HG02588 (cell line): ENCODE results near the gene VPS4A.
A peak's percentile ranks its signal among the peaks of the same experiment; 100 is the strongest.
"Not testable (repeated sequence)": the region's sequence is repeated elsewhere in the genome, so short reads cannot be mapped to it uniquely, and the experiment has no call there.

Experiments used
- ATAC-seq: cut with Tn5 transposase; IDR thresholded peaks from one replicate; pipeline ENCODE4 v1.9.1; 2021; ENCODE audit warnings: mild to moderate bottlenecking, moderate library complexity; ENCODE audit not compliant: unreplicated experiment

The VPS4A gene

DNA sequence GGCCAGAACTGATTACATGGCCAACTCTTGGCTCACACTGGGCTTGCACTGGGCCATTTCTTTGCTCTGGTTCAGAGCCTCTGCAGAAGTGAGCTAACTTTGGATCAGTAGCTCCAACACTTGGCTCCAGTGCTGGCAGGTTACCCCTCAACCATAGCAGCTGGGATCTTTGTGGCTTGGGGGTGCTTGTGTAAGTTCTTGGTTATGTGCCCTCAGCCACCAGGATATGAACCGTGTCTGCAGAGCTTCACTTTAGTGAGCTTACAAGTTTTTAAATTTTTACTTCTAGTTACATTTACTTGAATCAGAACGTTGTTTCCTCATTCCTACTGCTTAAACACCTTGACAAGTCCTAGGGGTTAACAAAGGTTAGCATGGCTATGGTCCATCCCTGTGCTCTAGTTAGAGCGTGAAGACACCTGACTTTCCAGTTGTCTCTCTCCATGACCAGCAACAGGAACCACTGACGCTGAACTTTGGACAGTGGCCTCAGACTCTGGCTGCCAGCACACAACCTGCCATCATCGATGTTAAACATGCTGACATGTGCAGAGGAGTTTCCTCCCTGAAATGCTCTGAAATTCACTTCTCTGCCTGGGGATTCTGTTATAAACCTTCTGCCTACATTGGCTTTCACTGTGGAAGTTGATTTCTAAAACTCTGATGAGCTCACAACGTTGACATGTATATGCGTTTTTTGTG is 15.2 kb downstream of the VPS4A start:
- no peak for ATAC-seq

DNA sequence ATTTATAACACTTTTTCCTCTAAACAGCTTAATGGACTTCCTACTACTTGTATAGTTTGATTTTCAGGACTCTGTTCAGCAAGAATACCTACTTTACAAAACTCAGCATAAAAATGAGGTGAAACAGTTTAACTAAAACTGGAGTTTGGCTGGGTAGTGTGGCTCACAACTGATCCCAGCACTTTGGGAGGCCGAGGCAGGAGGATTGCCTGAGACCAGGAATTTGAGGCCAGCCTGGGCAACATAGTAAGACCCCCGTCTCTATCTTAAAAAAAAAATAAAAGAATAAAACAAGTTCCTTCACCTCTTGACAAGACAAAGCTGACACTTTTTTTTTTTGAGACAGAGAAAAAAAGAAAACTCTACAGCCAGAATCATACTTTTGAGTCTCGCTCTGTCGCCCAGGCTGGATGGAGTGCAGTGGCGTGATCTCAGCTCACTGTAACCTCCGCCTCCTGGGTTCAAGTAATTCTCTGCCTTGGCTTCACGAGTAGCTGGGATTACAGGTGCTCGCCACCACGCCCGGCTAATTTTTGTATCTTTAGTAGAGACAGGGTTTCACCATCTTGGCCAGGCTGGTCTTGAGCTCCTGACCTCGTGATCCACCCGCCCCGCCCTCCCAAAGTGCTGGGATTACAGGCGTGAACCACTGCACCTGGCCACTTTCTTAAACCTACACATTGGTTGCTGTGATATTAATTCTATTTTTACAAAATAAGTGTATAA is 16.6 kb downstream of the VPS4A start:
- ATAC-seq, result no peak

DNA sequence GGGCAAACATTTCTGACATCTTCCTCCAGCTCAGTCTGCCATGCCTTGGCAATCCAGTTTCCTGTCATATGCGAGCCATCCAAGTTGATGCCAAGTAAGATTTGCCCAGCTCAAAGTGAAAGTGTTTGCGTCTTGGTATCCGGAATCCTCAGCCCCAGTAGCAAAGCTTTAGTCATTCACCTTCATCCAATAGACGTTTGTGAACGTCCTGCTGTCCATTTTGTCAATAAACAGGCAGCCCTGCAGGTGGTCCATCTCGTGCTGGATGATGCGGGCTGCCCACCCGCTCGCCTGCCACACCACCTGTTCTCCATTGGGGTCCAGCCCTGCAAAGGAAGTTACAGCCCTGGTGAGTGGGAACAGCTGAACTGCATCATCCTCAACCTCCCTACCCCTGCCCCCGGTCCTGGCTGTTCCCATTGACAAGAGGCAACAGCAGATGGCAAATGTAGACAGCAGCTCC is 17.7 kb downstream of the VPS4A start:
- ATAC-seq, result no peak

DNA sequence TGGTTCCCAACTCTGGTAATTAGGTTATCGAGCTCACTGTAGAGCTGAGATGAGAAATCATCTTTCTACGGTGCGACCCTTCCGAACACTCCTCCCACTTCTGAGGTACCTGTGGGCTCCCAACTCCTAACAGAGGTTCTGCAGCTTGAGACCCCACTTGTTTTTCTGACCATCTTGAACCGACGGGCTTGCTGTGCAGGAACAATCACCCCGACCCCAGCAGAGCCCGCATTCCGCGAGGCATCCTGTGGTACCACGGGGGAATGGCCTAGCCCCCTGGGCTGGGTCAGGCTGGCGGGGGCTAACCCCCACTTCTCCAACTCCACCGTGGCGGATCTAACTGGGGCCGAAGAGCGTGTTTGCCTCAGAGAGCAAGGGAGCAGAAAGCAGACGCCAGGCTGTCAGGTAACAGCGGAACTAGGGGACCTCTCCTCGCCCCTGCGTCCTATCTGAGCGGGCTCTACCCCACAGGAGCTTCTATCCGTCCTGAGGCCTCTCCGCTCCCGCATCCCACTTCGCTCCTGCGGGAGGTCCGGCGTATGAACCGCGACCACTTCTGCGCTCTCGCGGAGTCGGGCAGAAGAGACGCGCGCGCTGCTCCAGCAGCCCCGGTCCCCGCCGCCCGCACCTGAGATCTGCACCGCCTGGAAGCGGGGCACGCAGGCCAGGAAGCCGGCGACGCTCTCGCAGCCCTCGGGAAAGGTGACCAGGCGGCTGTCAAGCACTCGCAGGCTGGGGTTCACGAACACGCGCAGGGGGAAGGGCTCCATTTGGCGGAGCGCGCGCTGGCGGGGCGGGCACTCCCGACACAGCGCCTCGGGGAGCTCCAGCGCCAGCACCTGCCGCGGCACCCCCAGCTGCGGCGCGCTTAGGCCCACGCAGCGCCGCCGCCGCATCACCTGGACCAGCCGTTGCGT is 18.5 kb downstream of the VPS4A start:
- peak; percentile 33 for ATAC-seq

DNA sequence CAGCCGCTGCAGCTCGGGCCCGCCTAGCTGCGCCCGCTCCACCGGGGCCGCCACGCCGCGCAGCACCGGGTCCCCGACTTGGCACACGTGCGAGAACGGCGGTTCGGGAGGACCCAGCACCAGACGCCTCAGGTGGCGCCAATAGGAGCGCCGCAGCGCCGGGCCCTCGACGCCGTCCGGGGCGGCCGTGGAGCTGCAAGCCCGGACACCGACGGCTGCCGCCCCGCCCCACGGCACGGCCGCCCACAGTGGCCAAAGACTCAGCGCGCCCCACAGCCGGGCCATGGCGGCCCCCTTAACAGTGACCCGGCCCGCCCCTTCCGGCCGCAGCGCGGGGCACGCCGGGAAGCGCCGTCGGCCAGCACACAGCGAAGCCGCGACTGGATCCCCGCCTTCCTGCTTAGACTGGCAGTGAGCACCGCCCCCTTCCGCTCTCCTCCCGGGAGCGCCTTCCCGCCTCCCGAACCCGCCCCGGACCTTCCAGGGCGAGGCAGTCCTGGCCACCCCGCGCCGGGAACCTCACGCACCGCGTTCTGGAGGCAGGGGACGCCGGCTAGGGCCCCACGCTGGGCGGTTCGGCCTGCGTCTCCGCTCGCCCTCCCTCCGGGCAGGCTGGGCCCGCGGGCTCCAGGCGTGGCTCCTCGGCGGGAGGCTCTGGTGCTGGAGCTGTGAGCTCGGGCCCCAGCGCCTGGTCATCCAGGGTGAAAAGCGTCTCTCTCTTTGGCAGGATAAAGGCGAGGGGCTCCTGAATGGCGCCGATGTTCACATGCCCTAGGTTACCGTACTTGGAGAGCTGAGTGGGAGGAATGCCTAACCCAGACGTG is 19.3 kb downstream of the VPS4A start, which contains the start of gene PDF:
TSS of gene PDF (minus strand) at position 303 of the 824 bp plus-strand sequence. CDS start at position 285, 18 bp downstream.
- ATAC-seq, result peak; percentile 94

DNA sequence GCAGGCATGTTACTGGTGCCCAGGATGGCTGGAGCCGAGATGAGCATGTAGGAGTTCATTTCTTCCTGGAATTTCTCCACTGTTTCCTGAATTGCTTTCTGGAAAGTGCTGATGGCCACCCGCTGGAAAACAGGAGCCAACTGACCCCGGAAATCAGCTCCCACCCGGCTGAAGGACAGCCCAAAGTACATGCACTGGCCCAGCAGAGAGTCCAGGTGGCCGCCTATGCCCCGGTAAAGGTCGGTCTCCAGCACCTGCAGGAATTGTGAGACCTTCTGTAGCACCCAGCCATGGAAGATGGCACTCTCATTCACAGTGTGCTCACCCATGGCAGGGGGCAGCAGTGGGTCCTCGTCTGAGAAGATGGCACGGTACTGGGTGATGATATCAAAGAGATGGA is 23.5 kb downstream of the VPS4A start:
- ATAC-seq, result no peak

DNA sequence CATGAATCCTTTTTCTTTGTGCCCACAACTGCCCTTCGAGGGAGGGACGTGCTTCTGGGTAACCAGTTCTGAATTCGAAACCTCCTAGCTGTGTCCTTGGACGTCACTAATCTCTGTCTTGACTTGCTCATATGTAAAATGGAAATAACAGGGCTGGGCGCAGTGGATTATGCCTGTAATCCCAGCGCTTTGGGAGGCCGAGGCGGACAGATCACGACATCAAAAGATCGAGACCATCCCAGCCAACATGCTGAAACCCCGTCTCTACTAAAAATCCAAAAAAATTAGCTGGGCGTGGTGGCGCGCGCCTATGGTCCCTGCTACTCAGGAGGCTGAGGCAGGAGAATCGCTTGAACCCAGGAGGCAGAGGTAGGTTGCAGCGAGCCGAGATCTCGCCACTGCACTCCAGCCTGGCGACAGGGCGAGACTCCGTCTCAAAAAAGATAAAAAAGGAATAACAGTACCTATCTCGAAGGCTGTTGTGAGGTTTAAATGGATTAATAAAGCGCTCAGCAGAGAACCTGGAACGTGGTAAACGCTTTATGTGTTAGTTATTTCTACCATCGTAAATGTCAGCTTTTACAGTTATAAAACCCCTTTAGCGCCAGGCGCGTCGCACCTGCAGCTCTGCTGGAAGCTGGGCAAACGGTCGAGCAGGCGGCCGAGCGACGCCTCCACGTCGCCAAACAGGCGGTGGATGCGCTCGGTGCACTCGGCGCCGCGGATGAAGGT is 27.6 kb downstream of the VPS4A start:
- ATAC-seq, result no peak

DNA sequence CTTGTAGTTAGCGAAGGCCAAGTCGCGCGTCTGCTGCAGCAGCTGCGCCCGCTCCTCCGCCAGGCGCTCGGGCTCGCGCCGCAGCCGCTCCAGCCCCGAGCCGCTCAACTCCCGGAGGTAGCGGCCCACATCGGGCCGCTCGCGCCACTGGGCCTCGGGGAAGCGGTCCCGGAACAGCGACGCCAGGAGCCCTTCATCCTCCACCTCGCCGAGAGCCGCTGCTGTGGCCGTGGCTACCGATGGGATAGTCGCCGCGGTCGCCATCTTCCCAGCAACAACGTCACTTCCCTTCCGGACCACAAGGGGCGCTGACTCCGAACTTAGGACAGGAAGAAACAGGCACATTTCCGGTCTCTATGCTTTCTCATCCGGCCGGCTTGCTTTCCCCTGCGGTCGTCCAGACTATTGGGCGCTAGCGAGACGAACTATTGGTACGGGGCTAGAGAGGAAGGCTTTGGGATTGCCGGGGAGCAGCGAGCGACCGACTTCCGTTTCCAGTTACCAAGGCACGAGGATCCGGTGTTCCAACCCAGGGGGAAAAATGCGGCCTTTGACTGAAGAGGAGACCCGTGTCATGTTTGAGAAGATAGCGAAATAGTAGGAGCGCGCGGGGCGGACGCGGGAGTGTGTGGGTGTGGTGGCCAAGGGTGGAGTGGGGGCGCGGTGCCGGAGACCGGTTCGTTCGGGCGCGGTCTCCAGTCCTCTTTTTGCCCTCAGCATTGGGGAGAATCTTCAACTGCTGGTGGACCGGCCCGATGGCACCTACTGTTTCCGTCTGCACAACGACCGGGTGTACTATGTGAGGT is 28.3 kb downstream of the VPS4A start, which contains the start of the genes COG8 and NIP7:
TSS of gene COG8 (minus strand) at position 276 of the 806 bp plus-strand sequence. CDS start at position 264, 12 bp downstream.
TSS of gene NIP7 (plus strand) at position 484 of the 806 bp plus-strand sequence. CDS start at position 542, 58 bp downstream.
- ATAC-seq, result peak; percentile 90

DNA sequence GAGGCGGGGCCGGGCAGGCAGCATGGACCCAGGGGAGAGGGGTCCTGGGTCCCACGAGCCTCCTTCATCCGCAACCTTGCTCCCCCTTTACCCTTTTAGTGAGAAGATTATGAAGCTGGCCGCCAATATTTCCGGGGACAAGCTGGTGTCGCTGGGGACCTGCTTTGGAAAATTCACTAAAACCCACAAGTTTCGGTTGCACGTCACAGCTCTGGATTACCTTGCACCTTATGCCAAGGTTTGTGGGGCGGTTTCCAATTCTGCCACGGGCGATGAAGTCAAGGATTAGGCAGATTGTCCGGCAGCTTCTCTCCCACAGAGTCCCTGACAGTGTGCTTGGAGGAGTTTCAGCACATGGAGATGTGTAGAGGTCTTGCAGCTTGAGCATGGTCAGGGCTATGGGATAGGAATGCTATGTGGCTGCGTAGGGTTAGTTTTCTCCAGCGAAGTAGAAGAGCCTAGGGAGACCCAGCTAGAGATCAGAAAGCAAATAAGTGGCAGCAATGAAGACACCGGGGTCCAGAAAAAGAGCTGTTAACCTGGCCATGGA is 29.0 kb downstream of the VPS4A start:
- no peak for ATAC-seq

DNA sequence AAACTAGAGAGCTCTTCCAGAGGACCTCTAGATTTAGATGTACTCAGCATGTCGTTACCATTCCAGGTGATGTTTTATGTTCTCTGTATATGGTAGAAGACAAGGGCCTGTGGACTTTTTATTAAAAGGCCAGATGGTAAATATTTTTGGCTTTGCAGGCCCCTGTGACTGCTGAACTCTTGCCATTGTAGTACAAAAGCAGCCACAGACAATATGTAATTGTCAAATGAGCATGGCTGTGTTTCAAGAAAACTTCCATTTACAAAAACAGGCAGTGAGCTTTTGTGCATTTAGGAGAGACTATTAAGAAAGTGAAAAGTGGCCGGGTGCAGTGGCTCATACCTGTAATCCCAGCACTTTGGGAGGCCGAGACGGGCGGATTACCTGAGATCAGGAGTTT is 33.0 kb downstream of the VPS4A start:
- ATAC-seq, result no peak

DNA sequence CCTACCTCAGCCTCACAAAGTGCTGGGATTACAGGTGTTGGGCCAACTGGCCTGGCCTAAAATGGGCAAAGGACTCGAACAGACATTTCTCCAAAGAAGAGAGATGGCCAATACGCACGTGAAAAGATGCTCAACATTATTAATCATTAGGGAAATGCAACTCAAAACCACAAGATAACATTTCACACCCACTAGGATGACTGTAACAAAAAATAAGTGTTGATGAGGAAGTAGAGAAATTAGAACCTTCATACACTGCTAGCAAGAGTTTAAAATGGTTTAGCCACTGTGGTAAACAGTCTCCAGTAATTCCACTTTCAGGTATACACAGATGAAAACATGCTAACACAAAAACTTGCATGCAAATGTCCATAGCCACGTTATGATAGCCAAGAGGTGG is 34.8 kb downstream of the VPS4A start:
- ATAC-seq, result no peak

DNA sequence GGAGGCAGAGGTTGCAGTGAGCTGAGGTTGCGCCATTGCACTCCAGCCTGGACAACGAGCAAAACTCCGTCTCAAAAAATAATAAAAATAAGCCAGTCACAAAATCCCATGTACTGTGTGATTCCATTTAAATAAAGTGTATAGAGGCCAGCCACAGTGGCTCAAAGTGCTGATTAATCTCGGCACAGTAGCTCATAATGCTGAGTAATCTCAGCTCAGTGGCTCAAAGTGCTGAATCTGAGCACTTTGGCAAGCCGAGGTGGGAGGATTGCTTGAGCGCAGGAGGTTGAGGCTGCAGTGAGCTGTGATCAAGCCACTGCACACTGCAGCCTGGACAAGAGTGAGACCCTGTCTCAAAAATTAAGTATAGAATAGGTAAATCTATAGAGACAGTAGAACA is 35.5 kb downstream of the VPS4A start:
- no peak for ATAC-seq

DNA sequence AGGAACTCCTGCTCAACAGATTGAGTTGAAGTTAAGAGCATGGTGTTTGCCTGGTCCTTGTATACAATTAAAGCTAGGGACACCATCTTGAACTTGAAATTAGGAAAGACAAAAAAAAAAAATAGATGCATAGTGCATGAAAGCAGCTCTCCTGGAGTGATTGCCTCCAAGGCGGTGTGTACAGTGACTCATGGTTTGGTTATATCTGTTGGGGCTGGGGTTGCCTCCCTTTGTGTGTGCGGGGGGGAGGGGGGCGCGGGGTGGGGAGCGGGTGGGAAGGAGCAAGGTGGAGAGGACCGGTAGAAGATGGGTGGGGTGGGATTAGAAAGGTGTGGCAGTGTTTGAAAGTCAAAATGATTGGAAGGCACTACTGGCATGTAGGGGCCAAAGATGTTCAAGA is 37.1 kb downstream of the VPS4A start:
- ATAC-seq, result no peak

DNA sequence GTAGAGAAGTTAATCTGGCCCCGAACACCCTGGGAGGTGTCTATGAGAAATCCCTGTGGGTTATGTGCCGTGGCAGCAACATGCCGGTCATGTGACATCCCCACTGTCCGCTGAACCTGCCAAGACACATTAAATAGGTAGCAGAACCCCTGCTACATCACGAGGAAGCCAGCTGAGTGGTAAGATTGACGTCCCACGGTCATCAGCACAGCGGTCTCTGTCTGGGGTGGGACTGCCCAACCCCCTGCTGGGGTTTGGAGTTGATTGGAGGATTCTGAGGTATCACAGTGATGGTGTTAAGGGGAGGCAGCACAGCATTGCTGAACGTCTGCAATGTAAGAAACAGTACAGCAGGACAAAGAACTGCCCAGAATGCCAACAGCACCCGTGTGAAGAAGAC is 38.4 kb downstream of the VPS4A start:
- no peak for ATAC-seq

DNA sequence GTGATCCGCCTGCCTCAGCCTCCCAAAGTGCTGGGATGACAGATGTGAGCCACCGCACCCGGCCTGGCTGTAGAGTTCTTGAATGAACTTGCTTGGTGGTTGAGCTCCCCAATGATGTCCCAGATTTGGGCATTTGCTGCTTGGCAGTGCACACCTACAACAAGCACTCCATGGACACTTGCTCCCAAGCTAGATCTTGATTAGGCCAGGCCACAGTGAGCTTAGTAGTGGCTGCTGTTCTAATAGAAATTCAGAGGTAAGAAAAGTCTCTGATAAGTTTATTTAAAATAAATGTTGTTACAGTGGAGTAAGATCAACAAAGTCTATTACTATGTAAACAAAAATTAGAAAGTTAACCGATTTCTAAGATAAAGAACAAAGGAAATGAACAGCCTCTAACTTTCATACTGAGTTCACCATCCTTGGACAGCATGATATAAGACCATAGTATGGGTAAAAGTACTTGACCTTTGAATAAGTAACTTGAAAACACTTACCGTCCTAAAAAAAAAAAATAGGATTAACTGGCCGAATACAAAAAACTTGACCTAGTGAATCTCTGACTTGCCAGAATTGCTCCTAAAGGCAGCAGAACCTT is 39.5 kb downstream of the VPS4A start:
- no peak for ATAC-seq

DNA sequence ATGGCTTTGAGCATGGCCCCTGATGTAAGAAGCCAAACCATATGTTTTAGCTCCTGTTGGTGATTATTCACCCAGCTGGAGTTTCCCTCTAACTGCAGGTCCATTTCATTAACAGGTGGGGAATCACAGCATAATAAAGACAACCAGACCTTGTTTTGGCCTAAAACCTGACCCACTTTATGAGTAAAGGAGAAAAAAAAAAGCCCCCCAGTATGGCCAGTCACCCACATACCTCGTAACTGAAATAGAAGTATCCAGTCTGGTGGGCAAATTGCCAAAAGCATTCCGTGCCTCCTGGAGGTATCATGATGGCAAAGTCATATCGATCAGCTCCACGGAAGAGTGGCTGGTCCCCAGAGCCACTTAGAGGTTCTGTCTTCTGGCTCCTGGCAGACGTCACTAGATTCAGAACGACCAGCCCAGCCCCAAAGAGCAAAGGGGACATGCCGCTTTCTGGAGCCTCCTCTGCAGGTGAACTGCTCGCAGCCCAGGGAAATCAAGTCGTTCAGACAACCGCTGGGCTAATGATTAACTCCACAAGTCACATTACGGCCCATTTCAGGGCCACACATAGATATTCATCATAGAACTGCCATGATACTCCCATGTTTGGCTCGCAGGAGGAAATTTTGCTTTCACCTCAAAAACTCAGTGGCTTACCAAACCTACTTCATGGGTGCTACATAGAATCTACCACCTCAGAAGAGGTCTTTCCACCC is 40.3 kb downstream of the VPS4A start, which contains the start of gene TMED6:
TSS of gene TMED6 (minus strand) at position 478 of the 719 bp plus-strand sequence. CDS start at position 445, 33 bp downstream.
- no peak for ATAC-seq

DNA sequence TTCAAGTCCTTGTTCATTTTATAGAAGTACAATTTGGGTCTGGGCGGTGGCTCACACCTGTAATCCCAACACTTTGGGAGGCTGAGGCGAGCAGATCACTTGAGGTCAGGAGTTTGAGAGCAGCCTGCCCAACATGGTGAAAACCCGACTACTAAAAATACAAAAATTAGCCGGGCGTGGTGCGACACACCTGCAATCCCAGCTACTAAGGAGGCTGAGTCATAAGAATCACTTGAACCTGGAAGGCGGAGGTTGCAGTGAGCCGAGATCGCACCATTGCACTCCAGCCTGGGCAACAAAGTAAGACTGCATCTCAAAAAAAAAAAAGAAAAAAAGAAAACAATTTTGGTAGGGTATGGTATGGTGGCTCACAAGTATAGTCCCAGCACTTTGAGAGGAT is 48.9 kb downstream of the VPS4A start:
- not testable (repeated sequence) for ATAC-seq
